PC-9 (cell line): ENCODE results near the gene STX18. TPM values are rescaled to one million over a fixed set of nuclear protein-coding genes. Genes with fewer than 3 reads are reported as not detected.
A peak's percentile ranks its signal among the peaks of the same experiment; 100 is the strongest.

Source experiments
- BruUV-seq: library from RNA; stranded (reverse); fragments of 400-500 nt; replicated peaks from 2 replicates; lab custom pipeline; 2021; lab: Mats Ljungman, UMichigan
- CTCF ChIA-PET: fragments of 300-600 bp; sonication (Branson Sonifier 250); formaldehyde crosslinking; loops from one replicate; lab custom pipeline; 2022; ENCODE audit warnings: antibody characterized with exemption; lab: Charles Lee
- POLR2A ChIA-PET: fragments of 300-600 bp; sonication (Branson Sonifier 250); formaldehyde crosslinking; loops from one replicate; lab custom pipeline; 2022; ENCODE audit warnings: antibody characterized with exemption; ENCODE audit not compliant: unreplicated experiment; lab: Charles Lee
- DNase-seq, 2 experiments: peaks; one replicate each; pipeline versions ENCODE4 v3.0.0 to v3.0.0-alpha.2; 2015 to 2022; ENCODE audit warnings: mixed read lengths in 1 of 2
- H2AFZ ChIP-seq: fragments of 200-600 bp; sonication (generic); 2 replicates; pipeline ENCODE4 v1.8.1; 2017; ENCODE audit warnings: antibody characterized with exemption
- H3F3A ChIP-seq: fragments of 200-600 bp; sonication (generic); 2 replicates; pipeline ENCODE4 v1.8.1; 2017; ENCODE audit warnings: antibody characterized with exemption, mild to moderate bottlenecking, low read depth; ENCODE audit not compliant: insufficient read depth
- H3K27ac ChIP-seq: fragments of 200-600 bp; sonication (generic); 2 replicates; pipeline ENCODE4 v1.6.1; 2016; ENCODE audit warnings: mixed run types
- H3K27me3 ChIP-seq: fragments of 200-600 bp; sonication (generic); 2 replicates; pipeline ENCODE4 v1.6.1; 2016; ENCODE audit warnings: low read depth, mixed run types; ENCODE audit not compliant: insufficient read depth
- H3K36me3 ChIP-seq: fragments of 200-600 bp; sonication (generic); 2 replicates; pipeline ENCODE4 v1.6.1; 2016; ENCODE audit warnings: low read depth, mixed run types
- H3K4me1 ChIP-seq: fragments of 200-600 bp; sonication (generic); replicated peaks from 2 replicates; pipeline ENCODE4 v1.6.1; 2016; ENCODE audit warnings: mixed run types; ENCODE audit not compliant: insufficient read depth
- H3K4me2 ChIP-seq: fragments of 200-600 bp; sonication (generic); 2 replicates; pipeline ENCODE4 v1.6.1; 2017; ENCODE audit warnings: mixed run types
- H3K4me3 ChIP-seq: fragments of 200-600 bp; sonication (generic); 2 replicates; pipeline ENCODE4 v1.6.1; 2016; ENCODE audit warnings: mixed run types
- H3K79me2 ChIP-seq: fragments of 200-600 bp; sonication (generic); 2 replicates; pipeline ENCODE4 v1.6.1; 2017; ENCODE audit warnings: low read depth, mixed run types
- H3K9me2 ChIP-seq: fragments of 200-600 bp; sonication (generic); 2 replicates; pipeline ENCODE4 v1.8.1; 2017; ENCODE audit warnings: mild to moderate bottlenecking; ENCODE audit not compliant: insufficient read depth
- H3K9me3 ChIP-seq: fragments of 200-600 bp; sonication (generic); 2 replicates; pipeline ENCODE4 v1.8.1; 2016; ENCODE audit warnings: low read depth; ENCODE audit not compliant: insufficient read depth
- H4K20me1 ChIP-seq: fragments of 200-600 bp; sonication (generic); 2 replicates; pipeline ENCODE4 v1.8.1; 2017; ENCODE audit not compliant: insufficient read depth
- EZH2 ChIP-seq: fragments of 200-600 bp; sonication (generic); IDR thresholded peaks from 2 replicates; pipeline ENCODE4 v1.8.0; 2017; ENCODE audit warnings: antibody characterized with exemption, low read depth
- intact Hi-C: fragments of 100-400 bp; cut with micrococcal nuclease; formaldehyde crosslinking; loops from one replicate; pipeline ENCODE4 v1.10.0; 2022; ENCODE audit not compliant: unreplicated experiment
- total RNA-seq: library from RNA; stranded (reverse); gene quantifications from 2 replicates; pipeline ENCODE4 v1.2.3, GENCODE V29; 2021
- TF ChIP-seq, protein P1 (sequence below): fragments of 200-600 bp; sonication (generic); conservative IDR thresholded peaks from 2 replicates; pipeline ENCODE4 v1.6.1; 2017; ENCODE audit warnings: mixed run types, antibody characterized with exemption, mild to moderate bottlenecking, moderate library complexity

STX18 gene
- total RNA-seq, 1 experiment from 2014 or later, result 30.5 TPM

DNA sequence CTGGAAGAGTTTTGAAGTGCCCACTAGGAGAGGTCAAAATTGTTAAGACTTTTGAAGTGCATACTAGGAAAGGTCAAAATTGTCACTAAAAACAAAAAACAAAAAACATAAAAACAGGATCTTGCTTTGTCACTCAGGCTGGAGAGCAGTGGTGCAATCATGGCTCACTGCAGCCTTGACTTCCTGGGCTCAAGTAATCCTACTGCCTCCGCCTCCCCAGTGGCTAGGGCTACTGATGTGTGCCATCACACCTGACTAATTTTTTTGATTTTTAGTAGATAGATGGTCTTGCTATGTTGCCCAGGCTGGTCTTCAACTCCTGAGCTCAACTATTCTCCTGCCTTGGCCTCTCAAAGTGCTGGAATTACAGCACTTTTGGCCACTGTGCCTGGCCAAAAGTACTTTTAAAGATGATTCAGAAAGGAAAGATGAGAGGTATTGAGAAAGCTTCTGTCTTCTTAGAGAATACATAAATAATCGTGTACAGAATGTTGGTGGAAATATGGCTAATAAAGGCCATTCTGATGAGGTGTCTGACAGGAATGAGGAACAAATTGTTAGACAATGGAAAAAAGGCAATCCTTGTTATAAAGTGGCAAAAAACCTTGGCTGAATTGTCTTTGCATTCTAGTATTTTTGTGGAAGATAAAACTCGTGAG, 43.3 kb upstream of the STX18 start:
- peaks cover 25% of the 10 kb centered on the region for H3K4me1 ChIP-seq
- BruUV-seq, result no TSS peak
- CTCF ChIA-PET, result interaction anchor here (0.9 kb wide), 1 partner anchor 93 kb away, joined by 3 read pairs; no protein-coding TSS in a partner anchor
- H3K79me2 ChIP-seq, result no peaks in the 10 kb centered on the region
- POLR2A ChIA-PET, result interaction anchor here (0.7 kb wide), 1 partner anchor 84 kb away, joined by 4 read pairs; no protein-coding TSS in a partner anchor
- no peaks in the 10 kb centered on the region for H4K20me1 ChIP-seq
- peak overlapping the region; percentile 74 for H3K27ac ChIP-seq
- H3K36me3 ChIP-seq, result no peaks in the 10 kb centered on the region
- H3K9me2 ChIP-seq, result no peaks in the 10 kb centered on the region
- DNase-seq, result peak; percentile 29 to 82
- intact Hi-C loops, result loop anchor here (1.0 kb wide), 1 partner anchor 10 kb away; no protein-coding TSS in a partner anchor
- TF ChIP-seq EZH2, result no peak
- H3K9me3 ChIP-seq, result no peaks in the 10 kb centered on the region
- no peaks in the 10 kb centered on the region for H3K27me3 ChIP-seq
- no peak overlapping the region for H3K4me3 ChIP-seq
- no peak overlapping the region for H2AFZ ChIP-seq
- H3F3A ChIP-seq, result peaks cover 20% of the 10 kb centered on the region
- H3K4me2 ChIP-seq, result peak overlapping the region; percentile 63

DNA sequence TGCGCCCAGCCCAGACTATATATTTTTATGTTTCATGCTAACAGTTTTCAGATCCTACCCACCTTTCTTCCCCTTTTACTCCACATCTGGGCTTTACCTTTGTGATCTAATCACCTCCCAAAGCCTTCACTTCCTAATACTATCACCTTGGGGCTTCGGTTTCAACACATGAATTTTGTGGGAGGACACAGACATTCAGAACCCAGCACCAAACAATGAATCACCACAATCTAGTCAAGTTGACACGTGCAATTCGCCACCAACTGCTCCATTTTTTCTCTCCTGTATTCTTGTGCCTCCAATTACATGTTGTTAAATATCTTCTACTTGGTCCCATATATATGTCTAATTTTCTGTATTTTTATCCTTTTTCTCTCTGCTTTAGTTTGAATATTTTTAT, 41.8 kb upstream of the STX18 start:
- POLR2A ChIA-PET, result no interaction called here
- BruUV-seq, result no TSS peak
- intact Hi-C loops, result no loop called here
- Histone ChIP-seq H3K79me2 (no peaks in the 10 kb centered on the region), H2AFZ (no peak overlapping the region), H3K27me3 (no peaks in the 10 kb centered on the region), H3K9me2 (no peaks in the 10 kb centered on the region), H3K27ac (no peak overlapping the region), H3K4me3 (no peak overlapping the region), H4K20me1 (no peaks in the 10 kb centered on the region), H3K4me2 (no peak overlapping the region), H3K4me1 (peaks cover 25% of the 10 kb centered on the region), H3K9me3 (no peaks in the 10 kb centered on the region), H3K36me3 (no peaks in the 10 kb centered on the region), H3F3A (peaks cover 20% of the 10 kb centered on the region)
- TF ChIP-seq, protein P1, sequence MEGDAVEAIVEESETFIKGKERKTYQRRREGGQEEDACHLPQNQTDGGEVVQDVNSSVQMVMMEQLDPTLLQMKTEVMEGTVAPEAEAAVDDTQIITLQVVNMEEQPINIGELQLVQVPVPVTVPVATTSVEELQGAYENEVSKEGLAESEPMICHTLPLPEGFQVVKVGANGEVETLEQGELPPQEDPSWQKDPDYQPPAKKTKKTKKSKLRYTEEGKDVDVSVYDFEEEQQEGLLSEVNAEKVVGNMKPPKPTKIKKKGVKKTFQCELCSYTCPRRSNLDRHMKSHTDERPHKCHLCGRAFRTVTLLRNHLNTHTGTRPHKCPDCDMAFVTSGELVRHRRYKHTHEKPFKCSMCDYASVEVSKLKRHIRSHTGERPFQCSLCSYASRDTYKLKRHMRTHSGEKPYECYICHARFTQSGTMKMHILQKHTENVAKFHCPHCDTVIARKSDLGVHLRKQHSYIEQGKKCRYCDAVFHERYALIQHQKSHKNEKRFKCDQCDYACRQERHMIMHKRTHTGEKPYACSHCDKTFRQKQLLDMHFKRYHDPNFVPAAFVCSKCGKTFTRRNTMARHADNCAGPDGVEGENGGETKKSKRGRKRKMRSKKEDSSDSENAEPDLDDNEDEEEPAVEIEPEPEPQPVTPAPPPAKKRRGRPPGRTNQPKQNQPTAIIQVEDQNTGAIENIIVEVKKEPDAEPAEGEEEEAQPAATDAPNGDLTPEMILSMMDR, result no peak
- no peak for TF ChIP-seq EZH2
- CTCF ChIA-PET, result no interaction called here
- no peak for DNase-seq

- no peaks in the 10 kb centered on the region for H3K79me2 ChIP-seq
- peaks cover 25% of the 10 kb centered on the region for H3K4me1 ChIP-seq
- H2AFZ ChIP-seq, result no peak overlapping the region
- peaks cover 20% of the 10 kb centered on the region for H3F3A ChIP-seq
- BruUV-seq, result no TSS peak
- no peak for DNase-seq
- no peaks in the 10 kb centered on the region for H4K20me1 ChIP-seq
- H3K27me3 ChIP-seq, result no peaks in the 10 kb centered on the region
- H3K9me2 ChIP-seq, result no peaks in the 10 kb centered on the region
- TF ChIP-seq EZH2, result no peak
- TF ChIP-seq, protein P1, result no peak
- no peaks in the 10 kb centered on the region for H3K9me3 ChIP-seq
- intact Hi-C loops, result no loop called here
- no peak overlapping the region for H3K27ac ChIP-seq
- H3K36me3 ChIP-seq, result no peaks in the 10 kb centered on the region
- POLR2A ChIA-PET, result no interaction called here
- H3K4me2 ChIP-seq, result no peak overlapping the region
- CTCF ChIA-PET, result no interaction called here
- no peak overlapping the region for H3K4me3 ChIP-seq
These were observed 40.8 kb upstream of the STX18 start for GRCh38 chr4:4582653-4583052.
